HepG2 (cell line): Measurements from ENCODE around the gene JAM2. TPM values are rescaled to one million over a fixed set of nuclear protein-coding genes. Genes with fewer than 3 reads are reported as not detected.

ENCODE experiments used
- ATAC-seq: fragments of 200-7000 bp; cut with Tn5 transposase; 3 replicates; pipeline ENCODE4 v1.9.1; 2020; ENCODE audit warnings: mild to moderate bottlenecking, moderate library complexity
- BruUV-seq: library from RNA; stranded (reverse); fragments of 400-500 nt; replicated peaks from 2 replicates; lab custom pipeline; 2021; lab: Mats Ljungman, UMichigan
- CTCF ChIA-PET: fragments of 300-600 bp; formaldehyde crosslinking; extraction: SDS; loops from one replicate; lab custom pipeline; 2021; ENCODE audit warnings: low total read pairs, inconsistent platforms, low intra/inter-chr PET ratio; lab: Yijun Ruan, JAX
- POLR2A ChIA-PET: fragments of 350-600 bp; sonication (Branson Sonifier 250); formaldehyde crosslinking; loops from one replicate; lab custom pipeline; 2020; ENCODE audit warnings: antibody characterized with exemption, inconsistent platforms; lab: Yijun Ruan, JAX
- DNase-seq: peaks from one replicate; pipeline ENCODE4 v3.0.0-alpha.2; 2015; ENCODE audit warnings: low spot score
- FAIRE-seq: peaks from 3 replicates; lab custom pipeline; 2011; peaks lifted over from hg19 to GRCh38; lab: Jason Lieb, UNC
- H2AFZ ChIP-seq: one replicate; pipeline ENCODE4 v1.6.1; 2011; ENCODE audit warnings: low read length, inconsistent platforms
- H3K27ac ChIP-seq: fragments of 300-600 bp; 3 replicates; pipeline ENCODE4 v1.8.0; 2011; ENCODE audit warnings: mixed run types, mild to moderate bottlenecking, mixed read lengths, low read length, inconsistent platforms; ENCODE audit not compliant: insufficient read depth; ENCODE audit errors: extremely low read length
- H3K27me3 ChIP-seq, 2 experiments: fragments of 200-600 bp in 1 of 2; 2 replicates in 1 of 2; 3 replicates in 1 of 2; pipeline versions ENCODE4 v1.6.0 to v1.8.0; 2011; ENCODE audit warnings: low read length in 2 of 2, mild to moderate bottlenecking in 2 of 2, moderate library complexity in 2 of 2, inconsistent platforms in 1 of 2; ENCODE audit not compliant: insufficient read depth in 2 of 2, control insufficient read depth in 1 of 2
- H3K36me3 ChIP-seq, 2 experiments: fragments of 200-600 bp in 1 of 2; replicated peaks in 1 of 2; 2 replicates in 1 of 2; 3 replicates in 1 of 2; pipeline versions ENCODE4 v1.5.1 to v1.8.0; 2011; ENCODE audit warnings: low read length in 2 of 2, inconsistent platforms in 1 of 2; ENCODE audit not compliant: insufficient read depth in 2 of 2, control insufficient read depth in 1 of 2
- H3K4me1 ChIP-seq: 2 replicates; pipeline ENCODE4 v1.5.1; 2012; ENCODE audit warnings: low read length, inconsistent platforms; ENCODE audit not compliant: insufficient read depth
- H3K4me2 ChIP-seq: 2 replicates; pipeline ENCODE4 v1.6.0; 2011; ENCODE audit warnings: low read depth, low read length, inconsistent platforms
- H3K4me3 ChIP-seq, 3 experiments: fragments of 200-600 bp in 1 of 3; sonication (generic), shearing (Covaris generic) in 1 of 3; replicated peaks in 1 of 3; 2 replicates each; pipeline ENCODE4 v1.5.1; 2011 to 2016; ENCODE audit warnings: low read length in 3 of 3, inconsistent platforms in 2 of 3, low read depth in 2 of 3, mild to moderate bottlenecking in 2 of 3, control low read depth in 1 of 3, mixed read lengths in 1 of 3; ENCODE audit not compliant: insufficient read depth in 1 of 3
- H3K79me2 ChIP-seq: one replicate; pipeline ENCODE4 v1.6.1; 2011; ENCODE audit warnings: low read length, inconsistent platforms; ENCODE audit not compliant: insufficient read depth
- H3K9ac ChIP-seq: 2 replicates; pipeline ENCODE4 v1.6.0; 2011; ENCODE audit warnings: mild to moderate bottlenecking, low read depth, low read length, inconsistent platforms; ENCODE audit not compliant: insufficient read depth
- H3K9me3 ChIP-seq: 2 replicates; pipeline ENCODE4 v1.5.1; 2012; ENCODE audit warnings: mild to moderate bottlenecking, low read length
- H4K20me1 ChIP-seq: 2 replicates; pipeline ENCODE4 v1.6.0; 2011; ENCODE audit warnings: inconsistent platforms, mild to moderate bottlenecking, low read length, moderate library complexity; ENCODE audit not compliant: insufficient read depth
- HOXD1 ChIP-seq: sonication (generic); formaldehyde crosslinking; IDR thresholded peaks from 2 replicates; pipeline ENCODE4 v1.5.0; 2020; ENCODE audit warnings: missing genetic modification reagents
- MATR3 ChIP-seq: sonication (generic); formaldehyde crosslinking; IDR thresholded peaks from 2 replicates; pipeline ENCODE4 v1.4.0; 2020; ENCODE audit warnings: missing genetic modification reagents
- MED13 ChIP-seq: sonication (generic); formaldehyde crosslinking; IDR thresholded peaks from 2 replicates; pipeline ENCODE4 v1.5.0; 2020; ENCODE audit warnings: missing genetic modification reagents
- MYNN ChIP-seq: sonication (generic); formaldehyde crosslinking; IDR thresholded peaks from 2 replicates; pipeline ENCODE4 v1.4.0; 2020; ENCODE audit warnings: mild to moderate bottlenecking, low read depth, missing genetic modification reagents
- PITX1 ChIP-seq: sonication (generic); formaldehyde crosslinking; IDR thresholded peaks from 2 replicates; pipeline ENCODE4 v1.5.1; 2020; ENCODE audit warnings: mild to moderate bottlenecking, missing genetic modification reagents
- PRDM10 ChIP-seq: sonication (generic); formaldehyde crosslinking; IDR thresholded peaks from 2 replicates; pipeline ENCODE4 v1.4.0; 2020; ENCODE audit warnings: low read depth, missing genetic modification reagents
- PRPF4 ChIP-seq: fragments of 200-400 bp; formaldehyde crosslinking; IDR thresholded peaks from 2 replicates; pipeline ENCODE4 v1.6.1; 2016; ENCODE audit warnings: low read length, low read depth; ENCODE audit not compliant: poor library complexity, severe bottlenecking
- RBFOX2 ChIP-seq: fragments of 200-400 bp; formaldehyde crosslinking; IDR thresholded peaks from 2 replicates; pipeline ENCODE4 v1.6.1; 2017; ENCODE audit warnings: low read depth, mild to moderate bottlenecking, low read length
- SYNCRIP ChIP-seq: fragments of 200-400 bp; formaldehyde crosslinking; IDR thresholded peaks from 2 replicates; pipeline ENCODE4 v1.6.1; 2018; ENCODE audit warnings: mild to moderate bottlenecking, low read depth, low read length; ENCODE audit not compliant: insufficient read depth
- ZKSCAN8 ChIP-seq: IDR thresholded peaks from 2 replicates; pipeline ENCODE4 v1.6.1; 2016; ENCODE audit warnings: borderline replicate concordance, missing genetic modification reagents, missing compliant biosample characterization
- ZNF10 ChIP-seq: sonication (generic); formaldehyde crosslinking; IDR thresholded peaks from 2 replicates; pipeline ENCODE4 v1.4.0; 2020; ENCODE audit warnings: mild to moderate bottlenecking, low read depth, missing genetic modification reagents, borderline replicate concordance
- ZNF136 ChIP-seq: sonication (generic); formaldehyde crosslinking; IDR thresholded peaks from 2 replicates; pipeline ENCODE4 v1.8.1; 2022; ENCODE audit warnings: low read depth, mild to moderate bottlenecking, moderate library complexity, missing genetic modification reagents
- ZNF276 ChIP-seq: sonication (generic); formaldehyde crosslinking; IDR thresholded peaks from 2 replicates; pipeline ENCODE4 v1.4.0; 2020; ENCODE audit warnings: mild to moderate bottlenecking, low read depth, missing genetic modification reagents
- ZNF547 ChIP-seq: sonication (generic); formaldehyde crosslinking; IDR thresholded peaks from 2 replicates; pipeline ENCODE4 v1.5.1; 2020; ENCODE audit warnings: mild to moderate bottlenecking, missing genetic modification reagents
- WGBS: methylation state at CpG from one replicate; pipeline ENCODE4 v1.1.6; 2017; ENCODE audit warnings: low lambda C conversion rate; 5-methylcytosine and 5-hydroxymethylcytosine counted together
- in situ Hi-C: cut with HindIII; loops from 2 replicates; pipeline ENCODE4 v1.10.0; 2017; ENCODE audit warnings: low pct_unique_long_range_greater_than_20kb; ENCODE audit not compliant: extremely low pct_ligation_motif_present
- intact Hi-C: fragments of 100-400 bp; cut with micrococcal nuclease; formaldehyde crosslinking; loops from one replicate; pipeline ENCODE4 v1.10.0; 2022; ENCODE audit not compliant: unreplicated experiment
- polyA plus RNA-seq, 8 experiments: library from polyadenylated mRNA; depleted of rRNA in 3 of 8; stranded (reverse) in 7 of 8; unstranded in 1 of 8; fragments of >200 nt; fragmentation: Illumina TruSeq in 4 of 8; extraction: Trizol in 4 of 8; gene quantifications; 2 replicates each; pipeline versions ENCODE4 v1.2.1 to v1.2.3, GENCODE V29; 2011 to 2016; ENCODE audit warnings: low read depth in 4 of 8, missing spikeins in 1 of 8, mixed read lengths in 1 of 8; ENCODE audit not compliant: insufficient read depth in 1 of 8
- total RNA-seq, 5 experiments: library from RNA; depleted of rRNA; stranded (reverse); fragments of >200 nt; fragmentation: Illumina TruSeq; extraction: Trizol; gene quantifications; 2 replicates each; pipeline ENCODE4 v1.2.3, GENCODE V29; 2016; ENCODE audit warnings: low read depth in 1 of 5

Gene JAM2
- total and polyA plus RNA-seq, 2 of the 13 experiments (the other 11 are each of a cell fraction or from before 2014, with no cell fraction given) = 0.07 TPM; not detected in 1

GRCh38 chr21:25615880-25616279, 23.2 kb upstream of the JAM2 start (continued):
- TF ChIP-seq HOXD1 (CRISPR knock-in tag) = no peak
- no peak for TF ChIP-seq ZNF276 (CRISPR knock-in tag)
- TF ChIP-seq SYNCRIP = no peak
- TF ChIP-seq ZKSCAN8 (CRISPR knock-in tag) = no peak
- TF ChIP-seq MED13 = no peak

GRCh38 chr21:25619198-25619597, 19.9 kb upstream of the JAM2 start:
- Histone ChIP-seq H3K36me3 (no peaks in the 10 kb centered on the region), H2AFZ (no peak overlapping the region), H3K4me2 (no peak overlapping the region), H4K20me1 (no peaks in the 10 kb centered on the region), H3K9ac (no peak overlapping the region), H3K4me3 (no peak overlapping the region), H3K27me3 (no peaks in the 10 kb centered on the region), H3K79me2 (no peaks in the 10 kb centered on the region), H3K9me3 (no peaks in the 10 kb centered on the region), H3K4me1 (no peaks in the 10 kb centered on the region), H3K27ac (no peak overlapping the region)
- no TSS peak for BruUV-seq
- POLR2A ChIA-PET = no interaction called here
- ATAC-seq (no peak), FAIRE-seq (no peak), DNase-seq (no peak)
- no peak for TF ChIP-seq PRPF4
- TF ChIP-seq PITX1 (CRISPR knock-in tag) = no peak
- TF ChIP-seq ZNF136 (CRISPR knock-in tag) = no peak
- TF ChIP-seq MATR3 = no peak
- no peak for TF ChIP-seq MYNN (CRISPR knock-in tag)
- no peak for TF ChIP-seq ZNF547
- TF ChIP-seq PRDM10 (CRISPR knock-in tag) = no peak
- TF ChIP-seq ZNF10 = no peak
- no peak for TF ChIP-seq RBFOX2
- CTCF ChIA-PET = no interaction called here
- in situ Hi-C loops (no loop called here), intact Hi-C loops (no loop called here)
- WGBS = 8% methylated on average over 2 of the region's 2 CpGs
